ENCODE measurements around the gene QARS1.

QARS1 gene

GRCh38 chr3:49148159-49148558 lies 43.6 kb upstream of the QARS1 start:
- Histone ChIP-seq H3K79me2 (ENCODE audit: insufficient read depth, low read length) (no peaks in the 10 kb centered on the region), H3K36me3 (ENCODE audit: low read length) (no peaks in the 10 kb centered on the region), H3K27me3 (ENCODE audit: low read length) (no peaks in the 10 kb centered on the region), H3K9ac (ENCODE audit: low read length) (no peak overlapping the region), H3F3A (ENCODE audit: insufficient read depth) (no peaks in the 10 kb centered on the region), H2AFZ (ENCODE audit: low read depth, low read length, severe bottlenecking) (no peak overlapping the region), H3K4me2 (ENCODE audit: low read depth, low read length, poor library complexity, severe bottlenecking) (no peak overlapping the region), H3K27ac (ENCODE audit: low read depth, low read length) (no peak overlapping the region), H3K9me3 (ENCODE audit: insufficient read depth, low read length) (no peaks in the 10 kb centered on the region), H3K9me2 (replicated peaks; ENCODE audit: insufficient read depth, low read length) (no peaks in the 10 kb centered on the region), H3K4me3 (ENCODE audit: insufficient read depth, low read length, poor library complexity, severe bottlenecking) (no peak overlapping the region), H4K20me1 (ENCODE audit: low read depth, low read length) (no peaks in the 10 kb centered on the region)
- TF ChIP-seq EZH2phosphoT487 (conservative IDR thresholded peaks at IDR 0.05; ENCODE audit: low read length) (no peak), CTCF (IDR thresholded peaks at IDR 0.05; ENCODE audit: insufficient read depth, low read length, poor library complexity, severe bottlenecking) (no peak)

GRCh38 chr3:49140080-49140479 lies 35.5 kb upstream of the QARS1 start:
- no peaks in the 10 kb centered on the region for H3F3A ChIP-seq (ENCODE audit: insufficient read depth)
- no peak overlapping the region for H3K4me3 ChIP-seq (ENCODE audit: insufficient read depth, low read length, poor library complexity, severe bottlenecking)
- no peak overlapping the region for H2AFZ ChIP-seq (ENCODE audit: low read depth, low read length, severe bottlenecking)
- H3K4me2 ChIP-seq (ENCODE audit: low read depth, low read length, poor library complexity, severe bottlenecking), result no peak overlapping the region
- no peaks in the 10 kb centered on the region for H3K27me3 ChIP-seq (ENCODE audit: low read length)
- H3K9me3 ChIP-seq (ENCODE audit: insufficient read depth, low read length), result no peaks in the 10 kb centered on the region
- H3K36me3 ChIP-seq (ENCODE audit: low read length), result no peaks in the 10 kb centered on the region
- no peak overlapping the region for H3K27ac ChIP-seq (ENCODE audit: low read depth, low read length)
- H3K9me2 ChIP-seq (replicated peaks; ENCODE audit: insufficient read depth, low read length), result no peaks in the 10 kb centered on the region
- H3K79me2 ChIP-seq (ENCODE audit: insufficient read depth, low read length), result no peaks in the 10 kb centered on the region
- H3K9ac ChIP-seq (ENCODE audit: low read length), result no peak overlapping the region
- TF ChIP-seq EZH2phosphoT487 (conservative IDR thresholded peaks at IDR 0.05; ENCODE audit: low read length) (no peak), CTCF (IDR thresholded peaks at IDR 0.05; ENCODE audit: insufficient read depth, low read length, poor library complexity, severe bottlenecking) (no peak)
- H4K20me1 ChIP-seq (ENCODE audit: low read depth, low read length), result no peaks in the 10 kb centered on the region

GRCh38 chr3:49135499-49135898 lies 30.9 kb upstream of the QARS1 start:
- TF ChIP-seq CTCF (IDR thresholded peaks at IDR 0.05; ENCODE audit: insufficient read depth, low read length, poor library complexity, severe bottlenecking) (no peak), EZH2phosphoT487 (conservative IDR thresholded peaks at IDR 0.05; ENCODE audit: low read length) (no peak)
- no peaks in the 10 kb centered on the region for H3F3A ChIP-seq (ENCODE audit: insufficient read depth)
- H3K9me3 ChIP-seq (ENCODE audit: insufficient read depth, low read length), result no peaks in the 10 kb centered on the region
- H3K79me2 ChIP-seq (ENCODE audit: insufficient read depth, low read length), result no peaks in the 10 kb centered on the region
- no peaks in the 10 kb centered on the region for H4K20me1 ChIP-seq (ENCODE audit: low read depth, low read length)
- H3K27me3 ChIP-seq (ENCODE audit: low read length), result no peaks in the 10 kb centered on the region
- H3K9ac ChIP-seq (ENCODE audit: low read length), result no peak overlapping the region
- H2AFZ ChIP-seq (ENCODE audit: low read depth, low read length, severe bottlenecking), result no peak overlapping the region
- H3K36me3 ChIP-seq (ENCODE audit: low read length), result no peaks in the 10 kb centered on the region
- no peak overlapping the region for H3K27ac ChIP-seq (ENCODE audit: low read depth, low read length)
- no peak overlapping the region for H3K4me2 ChIP-seq (ENCODE audit: low read depth, low read length, poor library complexity, severe bottlenecking)
- no peak overlapping the region for H3K4me3 ChIP-seq (ENCODE audit: insufficient read depth, low read length, poor library complexity, severe bottlenecking)
- no peaks in the 10 kb centered on the region for H3K9me2 ChIP-seq (replicated peaks; ENCODE audit: insufficient read depth, low read length)

Data from SU-DHL-6 (cell line).